Measurements from ENCODE around the gene GUCA2A. TPM values are rescaled to one million over a fixed set of nuclear protein-coding genes. Genes with fewer than 3 reads are reported as not detected.

Gene GUCA2A
- total and polyA plus RNA-seq, 2 of the 13 experiments (the other 11 are each of a cell fraction or from before 2014, with no cell fraction given) = not detected

DNA sequence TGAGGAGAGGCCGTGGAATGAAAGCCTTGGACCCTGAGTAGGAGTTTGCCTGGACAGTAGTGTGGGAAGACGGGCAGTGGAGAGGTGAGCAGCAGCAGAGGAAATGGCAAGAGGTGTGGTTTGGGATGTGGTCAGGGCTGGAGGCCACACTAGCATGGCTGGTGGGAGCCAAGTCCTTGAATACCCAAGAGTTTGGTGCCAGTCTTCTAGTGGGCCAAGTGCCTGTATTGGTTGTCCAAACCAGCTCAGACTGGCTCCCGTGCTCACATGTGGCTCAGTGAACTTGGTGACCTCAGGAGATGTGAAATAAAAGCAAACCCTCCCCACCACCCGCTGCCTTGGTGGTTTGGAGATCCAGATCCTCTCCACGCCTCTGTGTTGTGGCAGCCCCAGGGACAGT is 2.4 kb downstream of the GUCA2A start:
- intact Hi-C loops (cut with micrococcal nuclease; ENCODE audit: unreplicated experiment) = no loop called here
- DNase-seq (ENCODE audit: low spot score) (no peak), FAIRE-seq (no peak), ATAC-seq (no peak)
- no peak overlapping the region for H3K9ac ChIP-seq (ENCODE audit: insufficient read depth, low read depth, low read length)
- H4K20me1 ChIP-seq (ENCODE audit: insufficient read depth, low read length) = no peaks in the 10 kb centered on the region
- peaks cover 44% of the 10 kb centered on the region for H3K4me1 ChIP-seq (ENCODE audit: insufficient read depth, low read length)
- no peaks in the 10 kb centered on the region for H3K79me2 ChIP-seq (ENCODE audit: insufficient read depth, low read length)
- ChIA-PET CTCF (ENCODE audit: low intra/inter-chr PET ratio, low total read pairs) (no interaction called here), POLR2A (no interaction called here)
- peaks cover 0 to 16% of the 10 kb centered on the region in 2 experiments; a peak in 2 of 5 replicates for H3K27me3 ChIP-seq (ENCODE audit: control insufficient read depth in 1 of 2, insufficient read depth in 2 of 2, low read length in 2 of 2)
- WGBS (ENCODE audit: low lambda C conversion rate) = 29% methylated on average over 3 of the region's 5 CpGs
- no peak overlapping the region for H3K4me2 ChIP-seq (ENCODE audit: low read depth, low read length)
- no peak overlapping the region for H2AFZ ChIP-seq (ENCODE audit: low read length)
- H3K4me3 ChIP-seq (replicated peaks in 1 of 3; ENCODE audit: insufficient read depth in 1 of 3, low read depth in 2 of 3, low read length in 3 of 3) = no peak overlapping the region
- H3K27ac ChIP-seq (ENCODE audit: extremely low read length, insufficient read depth, low read length) = no peak overlapping the region
- no peaks in the 10 kb centered on the region for H3K9me3 ChIP-seq (ENCODE audit: low read length)
- no peaks in the 10 kb centered on the region for H3K36me3 ChIP-seq (replicated peaks in 1 of 2; ENCODE audit: control insufficient read depth in 1 of 2, insufficient read depth in 2 of 2, low read length in 2 of 2)
- no TSS peak for BruUV-seq (replicated peaks)
- TF ChIP-seq ZNF503 (CRISPR knock-in tag; IDR thresholded peaks at IDR 0.05) (no peak), ZSCAN20 (CRISPR knock-in tag; IDR thresholded peaks at IDR 0.05; ENCODE audit: borderline replicate concordance) (no peak), PTBP1 (IDR thresholded peaks at IDR 0.05; ENCODE audit: low read depth, low read length, poor library complexity, severe bottlenecking) (no peak), ZNF10 (CRISPR knock-in tag; IDR thresholded peaks at IDR 0.05; ENCODE audit: borderline replicate concordance, low read depth) (no peak), ZNF564 (CRISPR knock-in tag; IDR thresholded peaks at IDR 0.05) (no peak), RXRB (CRISPR knock-in tag; IDR thresholded peaks at IDR 0.05; ENCODE audit: borderline replicate concordance) (no peak), ZKSCAN1 (IDR thresholded peaks at IDR 0.05; ENCODE audit: low read length) (no peak), FLYWCH1 (CRISPR knock-in tag; IDR thresholded peaks at IDR 0.05) (no peak), ZFP1 (CRISPR knock-in tag; IDR thresholded peaks at IDR 0.05) (no peak), ZMYM4 (CRISPR knock-in tag; IDR thresholded peaks at IDR 0.05) (no peak), ZNF615 (CRISPR knock-in tag; IDR thresholded peaks at IDR 0.05; ENCODE audit: borderline replicate concordance) (no peak)
- TF ChIP-seq, protein P1, sequence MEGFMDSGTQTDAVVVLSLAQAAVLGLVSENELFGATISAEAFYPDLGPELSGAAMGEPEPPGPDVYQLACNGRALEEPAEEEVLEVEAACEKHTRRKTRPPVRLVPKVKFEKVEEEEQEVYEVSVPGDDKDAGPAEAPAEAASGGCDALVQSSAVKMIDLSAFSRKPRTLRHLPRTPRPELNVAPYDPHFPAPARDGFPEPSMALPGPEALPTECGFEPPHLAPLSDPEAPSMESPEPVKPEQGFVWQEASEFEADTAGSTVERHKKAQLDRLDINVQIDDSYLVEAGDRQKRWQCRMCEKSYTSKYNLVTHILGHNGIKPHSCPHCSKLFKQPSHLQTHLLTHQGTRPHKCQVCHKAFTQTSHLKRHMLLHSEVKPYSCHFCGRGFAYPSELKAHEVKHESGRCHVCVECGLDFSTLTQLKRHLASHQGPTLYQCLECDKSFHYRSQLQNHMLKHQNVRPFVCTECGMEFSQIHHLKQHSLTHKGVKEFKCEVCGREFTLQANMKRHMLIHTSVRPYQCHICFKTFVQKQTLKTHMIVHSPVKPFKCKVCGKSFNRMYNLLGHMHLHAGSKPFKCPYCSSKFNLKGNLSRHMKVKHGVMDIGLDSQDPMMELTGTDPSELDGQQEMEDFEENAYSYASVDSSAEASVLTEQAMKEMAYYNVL (CRISPR knock-in tag; IDR thresholded peaks at IDR 0.05; ENCODE audit: borderline replicate concordance) = no peak
- TF ChIP-seq, protein P2, sequence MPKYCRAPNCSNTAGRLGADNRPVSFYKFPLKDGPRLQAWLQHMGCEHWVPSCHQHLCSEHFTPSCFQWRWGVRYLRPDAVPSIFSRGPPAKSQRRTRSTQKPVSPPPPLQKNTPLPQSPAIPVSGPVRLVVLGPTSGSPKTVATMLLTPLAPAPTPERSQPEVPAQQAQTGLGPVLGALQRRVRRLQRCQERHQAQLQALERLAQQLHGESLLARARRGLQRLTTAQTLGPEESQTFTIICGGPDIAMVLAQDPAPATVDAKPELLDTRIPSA (CRISPR knock-in tag; IDR thresholded peaks at IDR 0.05; ENCODE audit: borderline replicate concordance) = no peak
- in situ Hi-C loops (cut with HindIII; ENCODE audit: extremely low pct_ligation_motif_present, low pct_unique_long_range_greater_than_20kb) = no loop called here

Measured in HepG2 (cell line).